IPS-18a (cell line): Measurements from ENCODE around the gene NSUN3.
"Not testable (repeated sequence)": the region's sequence is repeated elsewhere in the genome, so short reads cannot be mapped to it uniquely, and the experiment has no call there.

Experiments used
- H3K27ac ChIP-seq: one replicate; pipeline ENCODE4 v1.5.1; 2013; ENCODE audit warnings: low read length
- H3K27me3 ChIP-seq: one replicate; pipeline ENCODE4 v1.6.1; 2013; ENCODE audit warnings: mild to moderate bottlenecking, low read length; ENCODE audit not compliant: control insufficient read depth, insufficient read depth
- H3K36me3 ChIP-seq: one replicate; pipeline ENCODE4 v1.6.1; 2013; ENCODE audit warnings: low read depth, low read length; ENCODE audit not compliant: control insufficient read depth
- H3K4me1 ChIP-seq: one replicate; pipeline ENCODE4 v1.6.1; 2013; ENCODE audit warnings: low read depth, low read length; ENCODE audit not compliant: control insufficient read depth
- H3K4me3 ChIP-seq: one replicate; pipeline ENCODE4 v1.5.1; 2013; ENCODE audit warnings: low read length
- H3K9ac ChIP-seq: one replicate; pipeline ENCODE4 v1.6.1; 2013; ENCODE audit warnings: mild to moderate bottlenecking, low read length, moderate library complexity
- H3K9me3 ChIP-seq: one replicate; pipeline ENCODE4 v1.6.1; 2013; ENCODE audit warnings: low read depth, low read length; ENCODE audit not compliant: control insufficient read depth

Gene NSUN3

GRCh38 chr3:94071713-94072284 is 8.9 kb downstream of the NSUN3 start:
- Histone ChIP-seq H3K36me3 (no peaks in the 10 kb centered on the region), H3K27ac (no peak overlapping the region), H3K27me3 (no peaks in the 10 kb centered on the region), H3K4me3 (no peak overlapping the region), H3K4me1 (no peaks in the 10 kb centered on the region), H3K9ac (no peak overlapping the region), H3K9me3 (no peaks in the 10 kb centered on the region)

- Histone ChIP-seq H3K36me3 (no peaks in the 10 kb centered on the region), H3K9me3 (no peaks in the 10 kb centered on the region), H3K9ac (no peak overlapping the region), H3K4me3 (no peak overlapping the region), H3K27ac (no peak overlapping the region), H3K4me1 (no peaks in the 10 kb centered on the region), H3K27me3 (no peaks in the 10 kb centered on the region)
Measured at GRCh38 chr3:94076055-94076454, 13.2 kb downstream of the NSUN3 start.

- H3K36me3 ChIP-seq, H3K9me3 ChIP-seq, H3K27ac ChIP-seq, H3K4me3 ChIP-seq, H3K27me3 ChIP-seq, H3K4me1 ChIP-seq, H3K9ac ChIP-seq: not testable (repeated sequence)
Measured at GRCh38 chr3:94080552-94080951, 17.7 kb downstream of the NSUN3 start.

- no peaks in the 10 kb centered on the region for H3K9me3 ChIP-seq
- no peak overlapping the region for H3K9ac ChIP-seq
- H3K4me3 ChIP-seq = no peak overlapping the region
- H3K27me3 ChIP-seq = no peaks in the 10 kb centered on the region
- no peak overlapping the region for H3K27ac ChIP-seq
- no peaks in the 10 kb centered on the region for H3K4me1 ChIP-seq
- H3K36me3 ChIP-seq = no peaks in the 10 kb centered on the region
Measured at GRCh38 chr3:94081884-94082283, 19.0 kb downstream of the NSUN3 start.

GRCh38 chr3:94082391-94082937 is 19.6 kb downstream of the NSUN3 start:
- Histone ChIP-seq H3K4me3 (no peak overlapping the region), H3K36me3 (no peaks in the 10 kb centered on the region), H3K9me3 (no peaks in the 10 kb centered on the region), H3K4me1 (no peaks in the 10 kb centered on the region), H3K27ac (no peak overlapping the region), H3K27me3 (no peaks in the 10 kb centered on the region), H3K9ac (no peak overlapping the region)

GRCh38 chr3:94083261-94083660 is 20.4 kb downstream of the NSUN3 start:
- H3K27ac ChIP-seq = no peak overlapping the region

GRCh38 chr3:94089126-94089525 is 26.3 kb downstream of the NSUN3 start:
- no peaks in the 10 kb centered on the region for H3K9me3 ChIP-seq
- no peaks in the 10 kb centered on the region for H3K36me3 ChIP-seq
- no peak overlapping the region for H3K9ac ChIP-seq
- no peak overlapping the region for H3K27ac ChIP-seq
- H3K4me1 ChIP-seq = no peaks in the 10 kb centered on the region
- H3K27me3 ChIP-seq = no peaks in the 10 kb centered on the region
- no peak overlapping the region for H3K4me3 ChIP-seq

More at GRCh38 chr3:94083261-94083660, 20.4 kb downstream of the NSUN3 start:
- Histone ChIP-seq H3K9ac (no peak overlapping the region), H3K4me1 (no peaks in the 10 kb centered on the region), H3K9me3 (no peaks in the 10 kb centered on the region), H3K27me3 (no peaks in the 10 kb centered on the region), H3K36me3 (no peaks in the 10 kb centered on the region), H3K4me3 (no peak overlapping the region)

- no peaks in the 10 kb centered on the region for H3K27me3 ChIP-seq
- H3K4me1 ChIP-seq = no peaks in the 10 kb centered on the region
- H3K9ac ChIP-seq = no peak overlapping the region
- H3K9me3 ChIP-seq = no peaks in the 10 kb centered on the region
- no peak overlapping the region for H3K27ac ChIP-seq
- no peak overlapping the region for H3K4me3 ChIP-seq
- peaks cover 2% of the 10 kb centered on the region for H3K36me3 ChIP-seq
Measured at GRCh38 chr3:94092086-94092485, 29.2 kb downstream of the NSUN3 start.

GRCh38 chr3:94093151-94093550 is 30.3 kb downstream of the NSUN3 start:
- Histone ChIP-seq H3K27ac (no peak overlapping the region), H3K9ac (no peak overlapping the region), H3K4me3 (no peak overlapping the region), H3K4me1 (no peaks in the 10 kb centered on the region), H3K9me3 (no peaks in the 10 kb centered on the region), H3K36me3 (peaks cover 5% of the 10 kb centered on the region), H3K27me3 (no peaks in the 10 kb centered on the region)

- Histone ChIP-seq H3K4me1 (no peaks in the 10 kb centered on the region), H3K9me3 (no peaks in the 10 kb centered on the region), H3K4me3 (no peak overlapping the region), H3K27ac (no peak overlapping the region), H3K27me3 (no peaks in the 10 kb centered on the region), H3K36me3 (peaks cover 10% of the 10 kb centered on the region), H3K9ac (no peak overlapping the region)
Measured at GRCh38 chr3:94095111-94095510, 32.2 kb downstream of the NSUN3 start.

GRCh38 chr3:94098452-94098851 is 35.6 kb downstream of the NSUN3 start:
- no peak overlapping the region for H3K9ac ChIP-seq
- no peaks in the 10 kb centered on the region for H3K4me1 ChIP-seq
- H3K9me3 ChIP-seq = no peaks in the 10 kb centered on the region
- H3K27ac ChIP-seq = no peak overlapping the region
- peaks cover 10% of the 10 kb centered on the region for H3K36me3 ChIP-seq
- no peak overlapping the region for H3K4me3 ChIP-seq
- H3K27me3 ChIP-seq = no peaks in the 10 kb centered on the region

- no peaks in the 10 kb centered on the region for H3K27me3 ChIP-seq
- H3K27ac ChIP-seq = no peak overlapping the region
- no peaks in the 10 kb centered on the region for H3K9me3 ChIP-seq
- no peaks in the 10 kb centered on the region for H3K4me1 ChIP-seq
- H3K36me3 ChIP-seq = peaks cover 10% of the 10 kb centered on the region
- no peak overlapping the region for H3K9ac ChIP-seq
- H3K4me3 ChIP-seq = no peak overlapping the region
Measured at GRCh38 chr3:94099311-94099710, 36.5 kb downstream of the NSUN3 start.
